GM12878 (cell line): ENCODE results near the gene BPIFB3. TPM values are rescaled to one million over a fixed set of nuclear protein-coding genes. Genes with fewer than 3 reads are reported as not detected.

ENCODE experiments used
- ATAC-seq: fragments of 200-7000 bp; cut with Tn5 transposase; 3 replicates; pipeline ENCODE4 v1.9.1; 2020; ENCODE audit warnings: mild to moderate bottlenecking, moderate library complexity
- BruUV-seq: library from RNA; stranded (reverse); fragments of 400-500 nt; replicated peaks from 2 replicates; lab custom pipeline; 2021; lab: Mats Ljungman, UMichigan
- CTCF ChIA-PET: fragments of 300-600 bp; sonication (Branson Sonifier 250); formaldehyde crosslinking; extraction: SDS; loops from one replicate; lab custom pipeline; 2021; ENCODE audit warnings: inconsistent platforms; lab: Yijun Ruan, JAX
- POLR2A ChIA-PET: fragments of 350-600 bp; formaldehyde crosslinking; extraction: SDS; loops from one replicate; lab custom pipeline; 2021; ENCODE audit warnings: inconsistent platforms; lab: Charles Lee
- RAD21 ChIA-PET: fragments of 300-600 bp; sonication (Branson Sonifier 250); formaldehyde crosslinking; loops from one replicate; lab custom pipeline; 2023; ENCODE audit warnings: antibody characterized with exemption; ENCODE audit not compliant: unreplicated experiment; lab: Charles Lee
- SMC1A ChIA-PET: fragments of 300-600 bp; sonication (Branson Sonifier 250); formaldehyde crosslinking; loops from one replicate; lab custom pipeline; 2023; ENCODE audit not compliant: unreplicated experiment, uncharacterized antibody; lab: Charles Lee
- DNase-seq: peaks from one replicate; pipeline ENCODE4 v3.0.0-alpha.2; 2011; ENCODE audit warnings: low read depth, low spot score
- FAIRE-seq: peaks from 3 replicates; lab custom pipeline; 2011; peaks lifted over from hg19 to GRCh38; lab: Jason Lieb, UNC
- H2AFZ ChIP-seq: 2 replicates; pipeline ENCODE4 v1.6.0; 2011; ENCODE audit warnings: low read depth, low read length, control low read depth; ENCODE audit not compliant: control insufficient read depth
- H3K27ac ChIP-seq: 2 replicates; pipeline ENCODE4 v1.5.1; 2011; ENCODE audit warnings: control low read depth; ENCODE audit not compliant: control insufficient read depth, insufficient read depth
- H3K27me3 ChIP-seq, 2 experiments: replicated peaks in 1 of 2; 2 replicates each; pipeline versions ENCODE4 v1.6.0 to v1.6.1; 2011; ENCODE audit warnings: low read length in 1 of 2; ENCODE audit not compliant: control insufficient read depth in 2 of 2, insufficient read depth in 2 of 2
- H3K36me3 ChIP-seq, 2 experiments: 2 replicates each; pipeline ENCODE4 v1.5.1; 2011; ENCODE audit warnings: low read length in 1 of 2; ENCODE audit not compliant: control insufficient read depth in 2 of 2, insufficient read depth in 2 of 2
- H3K4me1 ChIP-seq: 2 replicates; pipeline ENCODE4 v1.6.1; 2011; ENCODE audit warnings: mild to moderate bottlenecking, low read length, moderate library complexity, mixed read lengths; ENCODE audit not compliant: control insufficient read depth, insufficient read depth
- H3K4me2 ChIP-seq: 2 replicates; pipeline ENCODE4 v1.6.0; 2011; ENCODE audit warnings: control low read depth; ENCODE audit not compliant: control insufficient read depth, insufficient read depth
- H3K4me3 ChIP-seq: fragments of 200-600 bp; sonication (generic); 2 replicates; pipeline ENCODE4 v1.5.1; 2016
- H3K79me2 ChIP-seq: 2 replicates; pipeline ENCODE4 v1.6.0; 2011; ENCODE audit warnings: low read length; ENCODE audit not compliant: control insufficient read depth, insufficient read depth
- H3K9ac ChIP-seq: 2 replicates; pipeline ENCODE4 v1.8.0; 2011; ENCODE audit warnings: low read length, control low read depth, mixed read lengths; ENCODE audit not compliant: control insufficient read depth, insufficient read depth
- H3K9me3 ChIP-seq: replicated peaks from 3 replicates; pipeline ENCODE4 v1.5.1; 2011; ENCODE audit warnings: mild to moderate bottlenecking, low read length; ENCODE audit not compliant: control insufficient read depth, insufficient read depth
- H4K20me1 ChIP-seq: 2 replicates; pipeline ENCODE4 v1.6.0; 2011; ENCODE audit not compliant: control insufficient read depth, insufficient read depth
- FOXK2 ChIP-seq: fragments of 450-650 bp; IDR thresholded peaks from 2 replicates; pipeline ENCODE4 v1.6.1; 2017; ENCODE audit warnings: mild to moderate bottlenecking, moderate library complexity
- NFIC ChIP-seq: IDR thresholded peaks from 2 replicates; pipeline ENCODE4 v1.6.1; 2012; ENCODE audit warnings: low read depth, mild to moderate bottlenecking, inconsistent platforms, low read length, moderate library complexity
- NFXL1 ChIP-seq: fragments of 450-650 bp; IDR thresholded peaks from 2 replicates; pipeline ENCODE4 v1.6.1; 2017; ENCODE audit warnings: antibody characterized with exemption, mild to moderate bottlenecking, borderline replicate concordance
- POLR2A ChIP-seq: IDR thresholded peaks from 2 replicates; pipeline ENCODE4 v1.6.1; 2011; ENCODE audit warnings: low read depth, mild to moderate bottlenecking, low read length
- PRDM15 ChIP-seq: fragments of 450-650 bp; formaldehyde crosslinking; IDR thresholded peaks from 2 replicates; pipeline ENCODE4 v1.4.0; 2020; ENCODE audit warnings: mild to moderate bottlenecking, moderate library complexity
- WGBS: methylation state at CpG from one replicate; pipeline ENCODE4 v1.1.6; 2016; ENCODE audit warnings: low lambda C conversion rate; ENCODE audit not compliant: insufficient replicate concordance, insufficient coverage; ENCODE audit errors: missing lambda C conversion rate; 5-methylcytosine and 5-hydroxymethylcytosine counted together
- in situ Hi-C: fragments of 300-500 bp; cut with MboI; formaldehyde crosslinking; loops from 9 replicates; pipeline ENCODE4 v1.14.3; 2018; ENCODE audit warnings: mixed read lengths
- intact Hi-C: fragments of 100-400 bp; cut with micrococcal nuclease; formaldehyde crosslinking; loops from one replicate; pipeline ENCODE4 v1.14.2; 2022; ENCODE audit not compliant: unreplicated experiment
- polyA plus RNA-seq, 11 experiments: library from polyadenylated mRNA; depleted of rRNA in 4 of 11; unstranded in 6 of 11; stranded (reverse) in 5 of 11; fragments of >200 nt; fragmentation: Nextera tagmentation in 4 of 11; fragmentation: Illumina TruSeq in 1 of 11; extraction: Ambion mirVana in 4 of 11; extraction: Trizol in 1 of 11; gene quantifications; 1 replicate in 1 of 11; 2 replicates in 10 of 11; pipeline versions ENCODE4 v1.2.1 to v1.2.3, GENCODE V29; 2011 to 2016; ENCODE audit warnings: inconsistent platforms in 2 of 11, missing spikeins in 2 of 11, low read depth in 1 of 11
- total RNA-seq, 4 experiments: library from RNA; depleted of rRNA in 3 of 4; stranded (reverse); fragments of >200 nt in 3 of 4; fragmentation: Illumina TruSeq in 1 of 4; extraction: Trizol in 1 of 4; gene quantifications; 2 replicates each; pipeline versions ENCODE4 v1.2.1 to v1.2.3, GENCODE V29; 2013 to 2021
- TF ChIP-seq, protein P1 (sequence below): fragments of 450-650 bp; IDR thresholded peaks from 2 replicates; pipeline ENCODE4 v1.6.1; 2017; ENCODE audit warnings: mild to moderate bottlenecking
- TF ChIP-seq, protein P2 (sequence below): fragments of 150-350 bp; IDR thresholded peaks from 2 replicates; pipeline ENCODE4 v1.6.1; 2016; ENCODE audit warnings: low read depth, low read length

The BPIFB3 gene
- total and polyA plus RNA-seq, 10 of the 15 experiments (the other 5 are each of a cell fraction or from before 2014, with no cell fraction given) = not detected

GRCh38 chr20:33111306-33111705 is 57.6 kb downstream of the BPIFB3 start (continued):
- TF ChIP-seq PRDM15 (CRISPR knock-in tag) = no peak

- no peaks in the 10 kb centered on the region for H3K79me2 ChIP-seq
- H3K36me3 ChIP-seq = no peaks in the 10 kb centered on the region
- H3K9ac ChIP-seq = no peak overlapping the region
- ATAC-seq = no peak
- POLR2A ChIA-PET = no interaction called here
- H3K4me3 ChIP-seq = no peak overlapping the region
- TF ChIP-seq NFIC (no peak), NFXL1 (no peak), FOXK2 (no peak), POLR2A (no peak)
- TF ChIP-seq, protein P1, sequence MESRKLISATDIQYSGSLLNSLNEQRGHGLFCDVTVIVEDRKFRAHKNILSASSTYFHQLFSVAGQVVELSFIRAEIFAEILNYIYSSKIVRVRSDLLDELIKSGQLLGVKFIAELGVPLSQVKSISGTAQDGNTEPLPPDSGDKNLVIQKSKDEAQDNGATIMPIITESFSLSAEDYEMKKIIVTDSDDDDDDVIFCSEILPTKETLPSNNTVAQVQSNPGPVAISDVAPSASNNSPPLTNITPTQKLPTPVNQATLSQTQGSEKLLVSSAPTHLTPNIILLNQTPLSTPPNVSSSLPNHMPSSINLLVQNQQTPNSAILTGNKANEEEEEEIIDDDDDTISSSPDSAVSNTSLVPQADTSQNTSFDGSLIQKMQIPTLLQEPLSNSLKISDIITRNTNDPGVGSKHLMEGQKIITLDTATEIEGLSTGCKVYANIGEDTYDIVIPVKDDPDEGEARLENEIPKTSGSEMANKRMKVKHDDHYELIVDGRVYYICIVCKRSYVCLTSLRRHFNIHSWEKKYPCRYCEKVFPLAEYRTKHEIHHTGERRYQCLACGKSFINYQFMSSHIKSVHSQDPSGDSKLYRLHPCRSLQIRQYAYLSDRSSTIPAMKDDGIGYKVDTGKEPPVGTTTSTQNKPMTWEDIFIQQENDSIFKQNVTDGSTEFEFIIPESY = no peak
- TF ChIP-seq, protein P2, sequence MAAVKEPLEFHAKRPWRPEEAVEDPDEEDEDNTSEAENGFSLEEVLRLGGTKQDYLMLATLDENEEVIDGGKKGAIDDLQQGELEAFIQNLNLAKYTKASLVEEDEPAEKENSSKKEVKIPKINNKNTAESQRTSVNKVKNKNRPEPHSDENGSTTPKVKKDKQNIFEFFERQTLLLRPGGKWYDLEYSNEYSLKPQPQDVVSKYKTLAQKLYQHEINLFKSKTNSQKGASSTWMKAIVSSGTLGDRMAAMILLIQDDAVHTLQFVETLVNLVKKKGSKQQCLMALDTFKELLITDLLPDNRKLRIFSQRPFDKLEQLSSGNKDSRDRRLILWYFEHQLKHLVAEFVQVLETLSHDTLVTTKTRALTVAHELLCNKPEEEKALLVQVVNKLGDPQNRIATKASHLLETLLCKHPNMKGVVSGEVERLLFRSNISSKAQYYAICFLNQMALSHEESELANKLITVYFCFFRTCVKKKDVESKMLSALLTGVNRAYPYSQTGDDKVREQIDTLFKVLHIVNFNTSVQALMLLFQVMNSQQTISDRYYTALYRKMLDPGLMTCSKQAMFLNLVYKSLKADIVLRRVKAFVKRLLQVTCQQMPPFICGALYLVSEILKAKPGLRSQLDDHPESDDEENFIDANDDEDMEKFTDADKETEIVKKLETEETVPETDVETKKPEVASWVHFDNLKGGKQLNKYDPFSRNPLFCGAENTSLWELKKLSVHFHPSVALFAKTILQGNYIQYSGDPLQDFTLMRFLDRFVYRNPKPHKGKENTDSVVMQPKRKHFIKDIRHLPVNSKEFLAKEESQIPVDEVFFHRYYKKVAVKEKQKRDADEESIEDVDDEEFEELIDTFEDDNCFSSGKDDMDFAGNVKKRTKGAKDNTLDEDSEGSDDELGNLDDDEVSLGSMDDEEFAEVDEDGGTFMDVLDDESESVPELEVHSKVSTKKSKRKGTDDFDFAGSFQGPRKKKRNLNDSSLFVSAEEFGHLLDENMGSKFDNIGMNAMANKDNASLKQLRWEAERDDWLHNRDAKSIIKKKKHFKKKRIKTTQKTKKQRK = no peak
- TF ChIP-seq, all 136 proteins: peak for 0
- intact Hi-C loops (loop anchor here (10.0 kb wide), 1 partner anchor 62 kb away; no protein-coding TSS in a partner anchor), in situ Hi-C loops (no loop called here)
- ChIA-PET CTCF (interaction anchor here (1.3 kb wide), 1 partner anchor 38 kb away, joined by 3 read pairs; no protein-coding TSS in a partner anchor), SMC1A (no interaction called here), RAD21 (no interaction called here)
- H3K9me3 ChIP-seq = no peaks in the 10 kb centered on the region
- no peak overlapping the region for H3K4me2 ChIP-seq
- FAIRE-seq (no peak), DNase-seq (no peak)
- H3K27me3 ChIP-seq = no peaks in the 10 kb centered on the region
- no peak overlapping the region for H2AFZ ChIP-seq
- no peaks in the 10 kb centered on the region for H4K20me1 ChIP-seq
- no peak overlapping the region for H3K27ac ChIP-seq
- no TSS peak for BruUV-seq
- 44% methylated on average over 7 of the region's 7 CpGs for WGBS
- no peaks in the 10 kb centered on the region for H3K4me1 ChIP-seq
Observed at GRCh38 chr20:33112547-33113386, 59.1 kb downstream of the BPIFB3 start.
